Thyroid gland (tissue), 4 donors: Measurements from ENCODE around the gene SOCS1.

Experiments used
- POLR2A ChIP-seq, 2 donors: fragments of 450-650 bp; IDR thresholded peaks; one replicate each; pipeline ENCODE4 v1.6.1; 2017; ENCODE audit warnings: antibody characterized with exemption in 2 of 2, mild to moderate bottlenecking in 2 of 2, moderate library complexity in 1 of 2
- TF ChIP-seq, protein P1 (sequence below), 6 experiments: fragments of 200-600 bp in 3 of 6; fragments of 450-650 bp in 3 of 6; sonication (generic) in 3 of 6; IDR thresholded peaks; one replicate each; pipeline ENCODE4 v1.5.1; 2016 to 2019; ENCODE audit warnings: antibody characterized with exemption in 6 of 6, mild to moderate bottlenecking in 2 of 6, inconsistent platforms in 1 of 6, moderate library complexity in 1 of 6

DNA sequence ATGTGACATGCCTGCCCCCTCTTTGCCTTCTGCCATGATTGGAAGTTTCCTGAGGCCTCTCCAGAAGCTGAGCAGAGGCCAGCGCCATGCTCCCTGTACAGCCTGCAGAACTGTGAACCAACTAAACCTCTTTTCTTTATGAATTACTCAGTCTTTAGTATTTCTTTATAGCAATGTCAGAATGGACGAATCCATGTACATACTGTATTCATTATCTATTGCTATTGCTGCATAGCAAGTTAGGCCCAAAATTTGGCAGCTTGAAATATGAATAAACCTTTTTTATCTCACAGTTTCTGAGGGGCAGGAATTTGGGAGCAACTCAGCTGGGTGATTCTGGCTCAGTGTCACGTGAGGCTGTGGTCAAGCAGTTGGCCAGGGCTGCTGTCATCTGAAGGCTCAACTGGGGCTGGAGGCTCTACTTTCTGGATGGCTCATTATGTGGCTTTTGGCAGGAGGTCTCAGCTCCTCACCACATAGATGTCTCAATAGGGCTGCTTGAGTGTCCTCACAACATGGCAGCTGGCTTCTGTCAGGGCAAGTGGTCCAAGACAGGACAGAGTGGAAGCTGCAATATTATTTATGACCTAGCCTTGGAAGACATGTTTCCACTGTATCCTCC, 40.0 kb downstream of the SOCS1 start:
- TF ChIP-seq, protein P1, sequence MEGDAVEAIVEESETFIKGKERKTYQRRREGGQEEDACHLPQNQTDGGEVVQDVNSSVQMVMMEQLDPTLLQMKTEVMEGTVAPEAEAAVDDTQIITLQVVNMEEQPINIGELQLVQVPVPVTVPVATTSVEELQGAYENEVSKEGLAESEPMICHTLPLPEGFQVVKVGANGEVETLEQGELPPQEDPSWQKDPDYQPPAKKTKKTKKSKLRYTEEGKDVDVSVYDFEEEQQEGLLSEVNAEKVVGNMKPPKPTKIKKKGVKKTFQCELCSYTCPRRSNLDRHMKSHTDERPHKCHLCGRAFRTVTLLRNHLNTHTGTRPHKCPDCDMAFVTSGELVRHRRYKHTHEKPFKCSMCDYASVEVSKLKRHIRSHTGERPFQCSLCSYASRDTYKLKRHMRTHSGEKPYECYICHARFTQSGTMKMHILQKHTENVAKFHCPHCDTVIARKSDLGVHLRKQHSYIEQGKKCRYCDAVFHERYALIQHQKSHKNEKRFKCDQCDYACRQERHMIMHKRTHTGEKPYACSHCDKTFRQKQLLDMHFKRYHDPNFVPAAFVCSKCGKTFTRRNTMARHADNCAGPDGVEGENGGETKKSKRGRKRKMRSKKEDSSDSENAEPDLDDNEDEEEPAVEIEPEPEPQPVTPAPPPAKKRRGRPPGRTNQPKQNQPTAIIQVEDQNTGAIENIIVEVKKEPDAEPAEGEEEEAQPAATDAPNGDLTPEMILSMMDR (IDR thresholded peaks at IDR 0.05) = no peak
- TF ChIP-seq POLR2A (IDR thresholded peaks at IDR 0.05) = no peak
